Hematopoietic multipotent progenitor cell treated with erythropoietin and hydrocortisone succinate and interleukin-3 and kit ligand, for 4 days (in vitro differentiated cells): ENCODE data around the gene PRDM13.
"Not testable (repeated sequence)": the region's sequence is repeated elsewhere in the genome, so short reads cannot be mapped to it uniquely, and the experiment has no call there.

Experiments used
- DNase-seq: peaks from one replicate; pipeline ENCODE4 v3.0.0-alpha.2; 2015

Gene PRDM13

GRCh38 chr6:99641270-99641669, 34.6 kb downstream of the PRDM13 start:
- DNase-seq = no peak

- no peak for DNase-seq
Measured at GRCh38 chr6:99645986-99646385, 39.4 kb downstream of the PRDM13 start.

GRCh38 chr6:99650091-99650571, 43.5 kb downstream of the PRDM13 start:
- DNase-seq = not testable (repeated sequence)

- no peak for DNase-seq
Measured at GRCh38 chr6:99660206-99660605, 53.6 kb downstream of the PRDM13 start.

- DNase-seq = peak; percentile 4
Measured at GRCh38 chr6:99661870-99662269, 55.2 kb downstream of the PRDM13 start.

- DNase-seq = no peak
Measured at GRCh38 chr6:99662616-99663015, 56.0 kb downstream of the PRDM13 start.
